GM23338 (cell line): ENCODE results near the gene SLC8A1. TPM values are rescaled to one million over a fixed set of nuclear protein-coding genes. Genes with fewer than 3 reads are reported as not detected.

Experiments
- ATAC-seq: fragments of 200-7000 bp; cut with Tn5 transposase; 3 replicates; pipeline ENCODE4 v1.9.1; 2020
- DNase-seq: peaks from one replicate; pipeline ENCODE4 v3.0.0-alpha.2; 2015; ENCODE audit warnings: low spot score
- H2AFZ ChIP-seq: fragments of 200-600 bp; sonication (generic); 2 replicates; pipeline ENCODE4 v1.8.0; 2016; ENCODE audit warnings: antibody characterized with exemption, mild to moderate bottlenecking, moderate library complexity
- H3F3A ChIP-seq: fragments of 200-600 bp; sonication (generic); replicated peaks from 2 replicates; pipeline ENCODE4 v1.8.0; 2017; ENCODE audit warnings: antibody characterized with exemption, mixed run types, low read depth
- H3K27ac ChIP-seq: fragments of 200-600 bp; sonication (generic); 2 replicates; pipeline ENCODE4 v1.6.1; 2016; ENCODE audit warnings: low read depth
- H3K27me3 ChIP-seq: fragments of 200-600 bp; sonication (generic); 2 replicates; pipeline ENCODE4 v1.8.0; 2016; ENCODE audit warnings: mild to moderate bottlenecking, mixed run types, moderate library complexity; ENCODE audit not compliant: insufficient read depth
- H3K36me3 ChIP-seq: fragments of 200-600 bp; sonication (generic); 2 replicates; pipeline ENCODE4 v1.8.0; 2016; ENCODE audit warnings: mild to moderate bottlenecking; ENCODE audit not compliant: insufficient read depth
- H3K4me1 ChIP-seq: fragments of 200-600 bp; sonication (generic); 2 replicates; pipeline ENCODE4 v1.8.0; 2016; ENCODE audit warnings: mild to moderate bottlenecking, moderate library complexity; ENCODE audit not compliant: insufficient read depth
- H3K4me2 ChIP-seq: fragments of 200-600 bp; sonication (generic); 2 replicates; pipeline ENCODE4 v1.7.1; 2017; ENCODE audit warnings: mixed run types
- H3K4me3 ChIP-seq: fragments of 200-600 bp; sonication (generic); 2 replicates; pipeline ENCODE4 v1.6.1; 2016; ENCODE audit warnings: mixed run types
- H3K79me2 ChIP-seq: fragments of 200-600 bp; sonication (generic); replicated peaks from 2 replicates; pipeline ENCODE4 v1.8.0; 2017; ENCODE audit warnings: mild to moderate bottlenecking; ENCODE audit not compliant: insufficient read depth
- H3K9me2 ChIP-seq: fragments of 200-600 bp; sonication (generic); 2 replicates; pipeline ENCODE4 v1.8.0; 2017; ENCODE audit not compliant: insufficient read depth
- H4K20me1 ChIP-seq: fragments of 200-600 bp; sonication (generic); replicated peaks from 2 replicates; pipeline ENCODE4 v1.8.0; 2017; ENCODE audit warnings: mild to moderate bottlenecking; ENCODE audit not compliant: insufficient read depth
- H3K27ac Mint-ChIP-seq: 2 replicates; pipeline ENCODE4 v1.8.0; 2020; ENCODE audit warnings: inconsistent platforms, mild to moderate bottlenecking, moderate library complexity, mixed read lengths
- H3K27me3 Mint-ChIP-seq: 3 replicates; pipeline ENCODE4 v1.8.0; 2022; ENCODE audit warnings: low read depth, mild to moderate bottlenecking, moderate library complexity, mixed read lengths, inconsistent platforms; ENCODE audit not compliant: insufficient read depth, poor library complexity
- H3K36me3 Mint-ChIP-seq: 3 replicates; pipeline ENCODE4 v1.8.0; 2021; ENCODE audit warnings: low read depth, mild to moderate bottlenecking, inconsistent platforms, moderate library complexity, mixed read lengths
- H3K4me1 Mint-ChIP-seq: 3 replicates; pipeline ENCODE4 v1.8.0; 2020; ENCODE audit warnings: mild to moderate bottlenecking, inconsistent platforms, mixed read lengths
- H3K4me3 Mint-ChIP-seq: 3 replicates; pipeline ENCODE4 v1.8.0; 2021; ENCODE audit warnings: moderate library complexity, mild to moderate bottlenecking, inconsistent platforms, mixed read lengths
- H3K9me3 Mint-ChIP-seq: 3 replicates; pipeline ENCODE4 v1.8.0; 2020; ENCODE audit warnings: moderate library complexity, mild to moderate bottlenecking, inconsistent platforms, mixed read lengths
- CREB1 ChIP-seq: fragments of 250-450 bp; sonication (Bioruptor Pico); IDR thresholded peaks from 2 replicates; pipeline ENCODE4 v1.5.0; 2020; ENCODE audit warnings: low read depth, mild to moderate bottlenecking, moderate library complexity
- EZH2 ChIP-seq: fragments of 200-600 bp; sonication (generic); IDR thresholded peaks from one replicate; pipeline ENCODE4 v1.8.0; 2017; ENCODE audit warnings: antibody characterized with exemption, mild to moderate bottlenecking, low read depth; ENCODE audit not compliant: unreplicated experiment
- EZH2phosphoT487 ChIP-seq: fragments of 200-600 bp; sonication (generic); IDR thresholded peaks from one replicate; pipeline ENCODE4 v1.8.1; 2018; ENCODE audit warnings: antibody characterized with exemption; ENCODE audit not compliant: unreplicated experiment
- JUNB ChIP-seq: IDR thresholded peaks from one replicate; pipeline ENCODE4 v1.6.1; 2016; ENCODE audit warnings: antibody characterized with exemption; ENCODE audit not compliant: unreplicated experiment
- NANOG ChIP-seq: IDR thresholded peaks from 2 replicates; pipeline ENCODE4 v1.6.1; 2016; ENCODE audit warnings: antibody characterized with exemption, borderline replicate concordance
- POLR2AphosphoS5 ChIP-seq: IDR thresholded peaks from 2 replicates; pipeline ENCODE4 v1.6.1; 2016; ENCODE audit warnings: antibody characterized with exemption, low read depth
- STAT1 ChIP-seq: IDR thresholded peaks from one replicate; pipeline ENCODE4 v1.6.1; 2016; ENCODE audit warnings: antibody characterized with exemption; ENCODE audit not compliant: unreplicated experiment
- ZNF114 ChIP-seq: fragments of 250-450 bp; sonication (Bioruptor Pico); IDR thresholded peaks from 2 replicates; pipeline ENCODE4 v1.5.0; 2020; ENCODE audit warnings: mild to moderate bottlenecking, moderate library complexity
- ZNF331 ChIP-seq: fragments of 250-450 bp; sonication (Bioruptor Pico); IDR thresholded peaks from 2 replicates; pipeline ENCODE4 v1.5.0; 2020; ENCODE audit warnings: low read depth, mild to moderate bottlenecking, moderate library complexity
- polyA plus RNA-seq: library from polyadenylated mRNA; unstranded; fragments of >200 nt; fragmentation: Nextera tagmentation; extraction: Ambion mirVana; gene quantifications from 2 replicates; pipeline ENCODE4 v1.2.1, GENCODE V29; 2016
- total RNA-seq: library from RNA; depleted of rRNA; stranded (reverse); fragments of >200 nt; shearing (Covaris generic); gene quantifications from 2 replicates; pipeline ENCODE4 v1.2.3, GENCODE V29; 2014
- TF ChIP-seq, protein P1 (sequence below): IDR thresholded peaks from one replicate; pipeline ENCODE4 v1.6.1; 2018; ENCODE audit warnings: antibody characterized with exemption; ENCODE audit not compliant: unreplicated experiment
- TF ChIP-seq, protein P2 (sequence below): IDR thresholded peaks from 2 replicates; pipeline ENCODE4 v1.6.1; 2016; ENCODE audit warnings: antibody characterized with exemption
- TF ChIP-seq, protein P3 (sequence below), 2 experiments: fragments of 200-600 bp in 1 of 2; sonication (generic) in 1 of 2; conservative IDR thresholded peaks; 2 replicates each; pipeline versions ENCODE4 v1.5.1 to v1.6.1; 2016 to 2017; ENCODE audit warnings: antibody characterized with exemption in 2 of 2, low read depth in 2 of 2, mild to moderate bottlenecking in 2 of 2, moderate library complexity in 1 of 2

SLC8A1 gene
- total and polyA plus RNA-seq, 2 experiments from 2014 or later, result 2.5 to 3.3 TPM

GRCh38 chr2:40048506-40048905 lies 403.4 kb downstream of the SLC8A1 start (continued):
- TF ChIP-seq, protein P1, sequence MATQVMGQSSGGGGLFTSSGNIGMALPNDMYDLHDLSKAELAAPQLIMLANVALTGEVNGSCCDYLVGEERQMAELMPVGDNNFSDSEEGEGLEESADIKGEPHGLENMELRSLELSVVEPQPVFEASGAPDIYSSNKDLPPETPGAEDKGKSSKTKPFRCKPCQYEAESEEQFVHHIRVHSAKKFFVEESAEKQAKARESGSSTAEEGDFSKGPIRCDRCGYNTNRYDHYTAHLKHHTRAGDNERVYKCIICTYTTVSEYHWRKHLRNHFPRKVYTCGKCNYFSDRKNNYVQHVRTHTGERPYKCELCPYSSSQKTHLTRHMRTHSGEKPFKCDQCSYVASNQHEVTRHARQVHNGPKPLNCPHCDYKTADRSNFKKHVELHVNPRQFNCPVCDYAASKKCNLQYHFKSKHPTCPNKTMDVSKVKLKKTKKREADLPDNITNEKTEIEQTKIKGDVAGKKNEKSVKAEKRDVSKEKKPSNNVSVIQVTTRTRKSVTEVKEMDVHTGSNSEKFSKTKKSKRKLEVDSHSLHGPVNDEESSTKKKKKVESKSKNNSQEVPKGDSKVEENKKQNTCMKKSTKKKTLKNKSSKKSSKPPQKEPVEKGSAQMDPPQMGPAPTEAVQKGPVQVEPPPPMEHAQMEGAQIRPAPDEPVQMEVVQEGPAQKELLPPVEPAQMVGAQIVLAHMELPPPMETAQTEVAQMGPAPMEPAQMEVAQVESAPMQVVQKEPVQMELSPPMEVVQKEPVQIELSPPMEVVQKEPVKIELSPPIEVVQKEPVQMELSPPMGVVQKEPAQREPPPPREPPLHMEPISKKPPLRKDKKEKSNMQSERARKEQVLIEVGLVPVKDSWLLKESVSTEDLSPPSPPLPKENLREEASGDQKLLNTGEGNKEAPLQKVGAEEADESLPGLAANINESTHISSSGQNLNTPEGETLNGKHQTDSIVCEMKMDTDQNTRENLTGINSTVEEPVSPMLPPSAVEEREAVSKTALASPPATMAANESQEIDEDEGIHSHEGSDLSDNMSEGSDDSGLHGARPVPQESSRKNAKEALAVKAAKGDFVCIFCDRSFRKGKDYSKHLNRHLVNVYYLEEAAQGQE, result no peak
- TF ChIP-seq STAT1, result no peak
- no peak for TF ChIP-seq EZH2phosphoT487
- TF ChIP-seq CREB1 (CRISPR knock-in tag), result no peak
- TF ChIP-seq JUNB, result no peak
- TF ChIP-seq ZNF331 (CRISPR knock-in tag), result no peak
- TF ChIP-seq ZNF114, result no peak
- TF ChIP-seq, protein P2, sequence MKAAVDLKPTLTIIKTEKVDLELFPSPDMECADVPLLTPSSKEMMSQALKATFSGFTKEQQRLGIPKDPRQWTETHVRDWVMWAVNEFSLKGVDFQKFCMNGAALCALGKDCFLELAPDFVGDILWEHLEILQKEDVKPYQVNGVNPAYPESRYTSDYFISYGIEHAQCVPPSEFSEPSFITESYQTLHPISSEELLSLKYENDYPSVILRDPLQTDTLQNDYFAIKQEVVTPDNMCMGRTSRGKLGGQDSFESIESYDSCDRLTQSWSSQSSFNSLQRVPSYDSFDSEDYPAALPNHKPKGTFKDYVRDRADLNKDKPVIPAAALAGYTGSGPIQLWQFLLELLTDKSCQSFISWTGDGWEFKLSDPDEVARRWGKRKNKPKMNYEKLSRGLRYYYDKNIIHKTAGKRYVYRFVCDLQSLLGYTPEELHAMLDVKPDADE, result no peak
- no peak for TF ChIP-seq EZH2

DNA sequence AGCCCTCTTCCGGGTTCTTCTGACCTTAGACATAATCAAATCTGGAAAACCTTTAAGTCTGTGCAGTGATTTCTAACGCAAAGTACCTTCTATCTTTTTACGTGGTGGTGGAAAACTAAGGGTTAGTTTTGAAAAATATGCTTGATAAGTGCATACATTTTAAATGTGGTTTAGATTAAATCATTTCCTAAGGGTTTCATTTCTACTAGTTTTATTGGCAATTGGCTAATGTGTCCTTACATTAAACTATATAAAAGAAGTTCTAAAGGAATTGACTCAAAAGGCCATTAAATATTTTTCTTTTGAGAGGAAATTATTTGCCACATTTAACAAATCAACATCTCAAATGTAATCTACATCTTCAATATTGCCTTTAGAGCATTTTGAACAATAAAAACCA lies 404.5 kb downstream of the SLC8A1 start:
- Mint-ChIP-seq H3K4me3 (no peak overlapping the region), H3K9me3 (no peaks in the 10 kb centered on the region; the same call in 2 of the 3 replicates), H3K36me3 (no peaks in the 10 kb centered on the region), H3K27me3 (peaks cover 2% of the 10 kb centered on the region), H3K4me1 (no peaks in the 10 kb centered on the region), H3K27ac (no peak overlapping the region)
- no peak overlapping the region for H3K27ac ChIP-seq
- DNase-seq (no peak), ATAC-seq (no peak)
- H3K9me2 ChIP-seq, result peaks cover 5% of the 10 kb centered on the region; the same call in 1 of the 2 replicates
- H3K4me1 ChIP-seq, result no peaks in the 10 kb centered on the region
- H3K79me2 ChIP-seq, result no peaks in the 10 kb centered on the region
- no peaks in the 10 kb centered on the region for H3K36me3 ChIP-seq
- no peaks in the 10 kb centered on the region for H3K27me3 ChIP-seq
- no peak overlapping the region for H2AFZ ChIP-seq
- no peaks in the 10 kb centered on the region for H3F3A ChIP-seq
- no peak overlapping the region for H3K4me3 ChIP-seq
- H3K4me2 ChIP-seq, result no peak overlapping the region
- no peaks in the 10 kb centered on the region for H4K20me1 ChIP-seq
- TF ChIP-seq, protein P2, result no peak
- TF ChIP-seq POLR2AphosphoS5 (no peak), CREB1 (CRISPR knock-in tag) (no peak), ZNF331 (CRISPR knock-in tag) (no peak), JUNB (no peak), EZH2phosphoT487 (no peak), ZNF114 (no peak), STAT1 (no peak), NANOG (no peak)
- TF ChIP-seq, protein P1, result no peak
- TF ChIP-seq, protein P3, sequence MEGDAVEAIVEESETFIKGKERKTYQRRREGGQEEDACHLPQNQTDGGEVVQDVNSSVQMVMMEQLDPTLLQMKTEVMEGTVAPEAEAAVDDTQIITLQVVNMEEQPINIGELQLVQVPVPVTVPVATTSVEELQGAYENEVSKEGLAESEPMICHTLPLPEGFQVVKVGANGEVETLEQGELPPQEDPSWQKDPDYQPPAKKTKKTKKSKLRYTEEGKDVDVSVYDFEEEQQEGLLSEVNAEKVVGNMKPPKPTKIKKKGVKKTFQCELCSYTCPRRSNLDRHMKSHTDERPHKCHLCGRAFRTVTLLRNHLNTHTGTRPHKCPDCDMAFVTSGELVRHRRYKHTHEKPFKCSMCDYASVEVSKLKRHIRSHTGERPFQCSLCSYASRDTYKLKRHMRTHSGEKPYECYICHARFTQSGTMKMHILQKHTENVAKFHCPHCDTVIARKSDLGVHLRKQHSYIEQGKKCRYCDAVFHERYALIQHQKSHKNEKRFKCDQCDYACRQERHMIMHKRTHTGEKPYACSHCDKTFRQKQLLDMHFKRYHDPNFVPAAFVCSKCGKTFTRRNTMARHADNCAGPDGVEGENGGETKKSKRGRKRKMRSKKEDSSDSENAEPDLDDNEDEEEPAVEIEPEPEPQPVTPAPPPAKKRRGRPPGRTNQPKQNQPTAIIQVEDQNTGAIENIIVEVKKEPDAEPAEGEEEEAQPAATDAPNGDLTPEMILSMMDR (conservative IDR thresholded peaks at IDR 0.05; ENCODE audit: low read depth in 2 of 2), result no peak
